Measurements from ENCODE around the gene PPM1E.

Gene PPM1E

GRCh38 chr17:58813712-58814111 lies 58.1 kb downstream of the PPM1E start:
- DNase-seq (ENCODE audit: low read depth) = no peak
- no peak overlapping the region for H3K4me3 ChIP-seq (ENCODE audit: low read depth, low read length)
- TF ChIP-seq MYC (IDR thresholded peaks at IDR 0.05; ENCODE audit: low read depth, low read length) = no peak
- no peak for TF ChIP-seq CTCF (IDR thresholded peaks at IDR 0.05; ENCODE audit: low read depth, low read length)
- TF ChIP-seq POLR2A (IDR thresholded peaks at IDR 0.05; ENCODE audit: extremely low read depth, insufficient read length) = no peak
- no peak for TF ChIP-seq MAX (IDR thresholded peaks at IDR 0.05; ENCODE audit: low read depth, low read length)

GRCh38 chr17:58818654-58819053 lies 63.0 kb downstream of the PPM1E start:
- no peak overlapping the region for H3K4me3 ChIP-seq (ENCODE audit: low read depth, low read length)
- no peak for TF ChIP-seq MYC (IDR thresholded peaks at IDR 0.05; ENCODE audit: low read depth, low read length)
- TF ChIP-seq POLR2A (IDR thresholded peaks at IDR 0.05; ENCODE audit: extremely low read depth, insufficient read length) = no peak
- no peak for TF ChIP-seq MAX (IDR thresholded peaks at IDR 0.05; ENCODE audit: low read depth, low read length)
- TF ChIP-seq CTCF (IDR thresholded peaks at IDR 0.05; ENCODE audit: low read depth, low read length) = no peak
- no peak for DNase-seq (ENCODE audit: low read depth)

- peak; percentile 39 for DNase-seq (ENCODE audit: low read depth)
- TF ChIP-seq POLR2A (IDR thresholded peaks at IDR 0.05; ENCODE audit: extremely low read depth, insufficient read length) = no peak
- no peak for TF ChIP-seq MAX (IDR thresholded peaks at IDR 0.05; ENCODE audit: low read depth, low read length)
- TF ChIP-seq MYC (IDR thresholded peaks at IDR 0.05; ENCODE audit: low read depth, low read length) = no peak
- TF ChIP-seq CTCF (IDR thresholded peaks at IDR 0.05; ENCODE audit: low read depth, low read length) = no peak
- H3K4me3 ChIP-seq (ENCODE audit: low read depth, low read length) = no peak overlapping the region
Measured at GRCh38 chr17:58822148-58823050, 66.7 kb downstream of the PPM1E start.

- no peak for DNase-seq (ENCODE audit: low read depth)
- no peak overlapping the region for H3K4me3 ChIP-seq (ENCODE audit: low read depth, low read length)
- no peak for TF ChIP-seq MAX (IDR thresholded peaks at IDR 0.05; ENCODE audit: low read depth, low read length)
- TF ChIP-seq CTCF (IDR thresholded peaks at IDR 0.05; ENCODE audit: low read depth, low read length) = no peak
- no peak for TF ChIP-seq MYC (IDR thresholded peaks at IDR 0.05; ENCODE audit: low read depth, low read length)
- no peak for TF ChIP-seq POLR2A (IDR thresholded peaks at IDR 0.05; ENCODE audit: extremely low read depth, insufficient read length)
Measured at GRCh38 chr17:58823051-58823525, 67.4 kb downstream of the PPM1E start.

GRCh38 chr17:58829172-58829637 lies 73.6 kb downstream of the PPM1E start:
- no peak for TF ChIP-seq CTCF (IDR thresholded peaks at IDR 0.05; ENCODE audit: low read depth, low read length)
- no peak for TF ChIP-seq MYC (IDR thresholded peaks at IDR 0.05; ENCODE audit: low read depth, low read length)
- no peak for TF ChIP-seq MAX (IDR thresholded peaks at IDR 0.05; ENCODE audit: low read depth, low read length)
- TF ChIP-seq POLR2A (IDR thresholded peaks at IDR 0.05; ENCODE audit: extremely low read depth, insufficient read length) = no peak
- DNase-seq (ENCODE audit: low read depth) = no peak

More at GRCh38 chr17:58829172-58829637, 73.6 kb downstream of the PPM1E start:
- H3K4me3 ChIP-seq (ENCODE audit: low read depth, low read length) = no peak overlapping the region
